HG02885 (cell line): ENCODE measurements around the gene GBX1.

Experiments
- ATAC-seq: cut with Tn5 transposase; IDR thresholded peaks from one replicate; pipeline ENCODE4 v1.9.1; 2021; ENCODE audit warnings: mild to moderate bottlenecking; ENCODE audit not compliant: unreplicated experiment, poor library complexity

The GBX1 gene

DNA sequence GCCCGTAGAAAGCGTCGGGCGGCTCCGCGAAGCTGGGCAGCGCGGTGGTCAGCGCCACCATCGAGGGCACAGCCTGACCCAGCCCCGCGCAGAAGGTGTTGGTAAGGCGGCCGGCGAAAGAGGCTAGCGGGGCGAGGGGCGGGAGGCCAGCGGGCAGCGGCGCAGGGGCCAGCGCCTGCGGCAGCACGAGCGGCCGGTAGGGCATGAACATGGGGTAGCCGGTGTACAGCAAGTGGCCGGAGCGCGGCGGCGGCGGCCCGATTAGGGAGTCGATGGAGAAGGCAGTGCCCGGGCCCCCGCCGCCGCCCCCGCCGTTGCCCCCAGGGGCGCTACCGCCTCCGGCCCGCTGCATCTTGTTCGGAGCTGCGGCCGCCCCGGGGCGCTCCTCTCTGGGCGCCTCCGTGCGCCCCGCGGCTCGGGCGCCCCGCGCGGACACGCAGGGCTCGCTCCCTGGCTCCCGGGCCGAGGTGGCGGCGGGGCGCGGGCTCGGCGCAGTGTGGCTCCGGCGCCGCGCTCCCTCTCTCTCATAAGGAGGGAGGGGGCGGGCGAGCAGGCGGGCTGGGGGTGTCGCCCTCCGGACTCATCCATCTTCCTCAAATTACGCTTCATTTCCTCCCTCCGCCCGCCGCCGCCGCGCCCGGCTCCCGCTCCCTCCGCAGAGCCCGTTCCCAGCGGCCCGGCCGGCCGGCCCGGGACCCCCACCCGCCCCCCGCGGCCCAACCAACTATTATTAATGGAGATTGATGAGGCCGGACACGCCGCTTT, at the start of gene GBX1:
Gene GBX1, minus strand, starts transcription at position 498 of the 765 bp plus-strand sequence. Its CDS starts 146 bp downstream, at position 352.
- no peak for ATAC-seq

DNA sequence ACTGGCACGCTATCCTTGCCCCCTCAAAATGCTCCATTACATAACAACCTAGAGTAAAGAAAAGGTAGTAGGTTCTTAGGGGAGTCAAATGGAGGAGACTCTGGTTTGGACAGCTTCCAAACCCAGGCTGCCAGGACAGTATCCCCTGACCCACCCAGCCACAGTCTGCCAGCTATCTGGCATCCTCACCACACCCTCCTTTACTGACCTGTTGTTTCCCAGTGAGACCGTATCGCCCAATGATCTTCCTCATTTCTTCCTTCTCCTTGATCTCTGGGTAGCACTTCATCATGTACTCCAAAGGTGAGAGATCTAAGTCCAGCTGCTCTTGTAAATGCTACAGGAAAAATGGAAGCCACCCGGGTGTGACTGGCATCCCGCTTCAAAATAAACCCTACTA, 47.9 kb upstream of the GBX1 start:
- ATAC-seq: no peak

DNA sequence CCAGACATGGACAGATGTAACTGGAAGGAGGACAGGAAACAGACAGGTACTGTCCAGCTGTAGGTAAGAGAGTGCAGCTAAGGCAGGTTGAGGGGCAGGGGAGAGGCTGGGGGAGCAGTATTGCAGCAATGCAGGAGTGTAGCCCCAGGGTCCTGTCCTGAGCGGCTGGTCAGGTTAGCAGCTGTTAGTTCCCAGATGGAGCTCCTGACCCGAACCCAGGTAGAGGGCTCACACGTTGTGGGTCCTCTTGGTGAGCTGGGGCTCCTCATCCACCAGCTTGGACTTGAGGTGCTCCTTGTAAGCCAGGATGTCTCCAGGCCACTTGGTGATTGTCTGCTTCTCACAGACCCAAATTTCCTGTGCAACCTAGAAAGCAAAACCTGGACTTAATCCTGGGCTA, 46.3 kb upstream of the GBX1 start:
- ATAC-seq: no peak

DNA sequence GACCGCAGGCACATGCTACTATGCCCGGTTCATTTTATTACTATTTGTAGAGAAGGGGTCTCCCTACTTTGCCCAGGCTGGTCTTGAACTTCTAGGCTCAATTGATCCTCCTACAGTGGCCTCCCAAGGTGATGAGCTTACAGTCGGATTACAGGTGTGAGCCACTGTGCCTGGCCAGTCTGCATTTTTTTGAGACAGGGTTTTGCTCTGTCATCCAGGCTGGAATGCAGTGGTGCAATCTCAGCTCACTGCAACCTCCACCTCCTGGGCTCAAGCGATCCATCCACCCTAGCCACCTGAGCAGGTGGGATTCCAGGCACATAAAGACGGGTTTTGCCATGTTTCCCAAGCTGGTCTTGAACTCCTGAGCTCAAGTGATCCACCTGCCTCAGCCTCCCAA, 45.1 kb upstream of the GBX1 start:
- no peak for ATAC-seq

DNA sequence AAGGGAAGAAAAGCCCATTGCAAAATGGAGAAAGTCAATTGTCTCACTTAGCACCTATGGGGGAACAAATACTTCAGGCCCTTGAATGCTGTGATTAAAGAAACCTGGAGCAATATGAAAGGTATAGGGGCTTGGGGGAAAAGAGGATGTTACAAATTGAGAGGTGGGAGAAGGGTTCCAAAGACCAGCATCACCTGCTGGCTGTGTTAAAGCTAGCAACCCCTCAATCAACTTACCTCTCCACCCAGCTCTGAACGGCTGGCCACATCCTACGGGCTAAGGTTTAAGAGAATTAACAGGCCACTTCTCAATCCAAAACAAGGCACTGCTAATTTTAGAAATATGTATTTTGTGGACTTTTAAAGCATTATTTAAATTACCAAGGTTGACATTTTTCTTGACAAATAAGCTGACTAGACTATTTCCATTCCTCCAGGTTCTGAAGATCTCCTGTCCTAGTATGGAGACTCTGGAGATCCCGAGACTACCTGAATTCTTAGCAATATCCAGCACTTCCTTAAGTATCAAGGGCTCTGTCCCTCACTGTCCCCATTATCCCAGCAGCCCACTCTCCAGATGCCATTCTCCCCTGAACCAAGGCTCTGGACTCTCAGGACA, 43.8 kb upstream of the GBX1 start:
- no peak for ATAC-seq

DNA sequence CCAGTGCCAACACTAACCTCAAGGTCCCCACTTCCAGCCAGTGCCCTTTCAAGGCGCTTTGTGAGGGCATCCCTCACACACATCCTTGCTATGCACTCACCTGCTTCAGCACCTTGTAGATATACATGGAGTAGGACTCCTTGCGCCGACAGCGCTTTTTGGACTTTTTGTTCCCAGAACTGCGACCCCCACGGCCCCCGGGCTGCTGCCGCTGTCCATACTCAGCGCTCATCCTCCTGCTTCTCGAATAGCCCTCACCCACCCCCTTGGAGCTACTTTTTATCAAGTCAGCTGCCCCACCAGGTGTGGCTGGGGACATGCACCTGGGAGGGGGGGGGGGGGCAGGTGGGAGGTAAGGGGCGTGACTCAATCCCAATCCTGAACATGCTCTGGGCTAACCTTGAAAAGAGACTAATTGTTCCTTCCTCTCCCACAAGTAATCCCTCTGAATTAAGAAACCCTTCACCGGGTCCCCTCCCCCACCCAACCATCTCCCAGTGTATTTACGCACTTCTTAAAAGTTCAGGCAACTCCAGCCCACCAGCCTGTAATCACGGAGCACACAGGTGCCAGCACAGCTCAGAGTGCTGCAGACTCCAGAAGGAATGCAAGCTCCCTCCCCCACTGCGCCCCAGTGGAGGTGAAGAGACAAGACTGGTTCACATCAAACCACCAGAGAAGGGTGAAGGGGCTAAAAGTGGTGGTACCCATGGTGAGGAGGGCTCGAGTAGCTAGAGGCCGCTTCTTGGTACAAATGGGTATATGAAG, 42.8 kb upstream of the GBX1 start, which contains the start of gene H2BK1:
Gene H2BK1, minus strand, starts transcription at position 402 of the 768 bp plus-strand sequence. Its CDS starts 170 bp downstream, at position 232.
- ATAC-seq: no peak

DNA sequence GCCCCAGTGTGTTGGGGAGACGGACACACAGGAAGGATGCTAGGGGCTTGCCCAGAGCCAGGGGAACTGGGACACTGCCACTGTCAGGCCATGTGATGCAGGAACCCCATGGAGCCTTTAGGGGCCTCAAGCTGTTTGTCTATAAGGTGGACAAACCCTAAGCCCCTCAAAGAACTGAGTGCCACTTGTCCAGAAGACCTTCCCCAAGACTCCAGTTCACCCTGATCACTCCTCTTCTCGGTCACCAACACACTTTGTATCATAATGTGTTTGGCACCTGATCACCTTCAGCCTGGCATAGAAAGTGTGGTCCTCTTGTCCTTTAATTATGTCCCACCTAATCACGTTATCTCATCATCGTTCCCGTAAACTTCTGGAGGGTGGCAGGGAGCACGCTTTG, 42.1 kb upstream of the GBX1 start:
- ATAC-seq: no peak

DNA sequence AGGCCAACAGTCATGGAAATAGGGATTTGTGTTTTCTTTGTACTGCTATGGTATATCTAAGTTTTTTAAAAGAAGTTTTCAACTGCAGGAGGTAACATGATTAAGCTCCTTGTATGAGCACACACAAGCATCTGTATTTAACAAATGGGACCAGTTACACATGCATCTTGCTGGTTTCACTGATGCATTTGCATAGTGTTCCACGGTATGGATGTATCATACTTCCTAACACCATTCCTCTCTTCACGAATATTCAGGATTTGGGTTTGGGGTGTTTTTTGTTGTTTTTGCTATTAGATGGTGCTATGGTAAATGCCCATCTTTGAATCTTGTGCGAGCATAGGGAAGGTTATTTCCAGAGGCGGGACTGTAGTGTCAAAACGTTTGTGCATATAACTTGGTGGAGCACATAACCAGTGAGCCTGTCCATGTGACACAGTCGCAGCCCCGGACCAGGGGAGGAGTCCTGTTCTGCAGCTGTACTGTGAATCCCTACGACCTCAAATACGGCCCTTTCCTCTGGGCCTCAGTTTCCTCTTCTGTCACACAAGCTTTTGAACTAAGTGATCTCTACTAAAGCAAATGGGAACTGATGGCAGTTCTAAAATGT, 40.9 kb upstream of the GBX1 start:
- no peak for ATAC-seq

DNA sequence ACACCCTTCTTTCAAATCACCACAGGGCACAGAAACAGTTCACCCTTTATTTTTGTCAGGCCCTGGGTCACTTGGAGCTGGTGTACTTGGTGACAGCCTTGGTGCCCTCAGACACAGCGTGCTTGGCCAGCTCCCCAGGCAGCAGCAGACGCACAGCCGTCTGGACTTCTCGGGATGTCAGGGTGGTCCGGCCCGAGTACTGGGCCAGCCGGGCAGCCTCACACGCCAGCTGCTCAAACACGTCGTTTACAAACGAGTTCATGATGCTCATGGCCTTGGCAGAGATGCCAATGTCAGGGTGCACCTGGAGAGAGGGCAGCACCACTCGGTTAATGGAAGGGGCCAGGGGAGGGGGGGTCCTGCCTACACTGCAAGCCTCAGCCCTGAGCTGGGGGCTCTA, 40.3 kb upstream of the GBX1 start:
- ATAC-seq: no peak

DNA sequence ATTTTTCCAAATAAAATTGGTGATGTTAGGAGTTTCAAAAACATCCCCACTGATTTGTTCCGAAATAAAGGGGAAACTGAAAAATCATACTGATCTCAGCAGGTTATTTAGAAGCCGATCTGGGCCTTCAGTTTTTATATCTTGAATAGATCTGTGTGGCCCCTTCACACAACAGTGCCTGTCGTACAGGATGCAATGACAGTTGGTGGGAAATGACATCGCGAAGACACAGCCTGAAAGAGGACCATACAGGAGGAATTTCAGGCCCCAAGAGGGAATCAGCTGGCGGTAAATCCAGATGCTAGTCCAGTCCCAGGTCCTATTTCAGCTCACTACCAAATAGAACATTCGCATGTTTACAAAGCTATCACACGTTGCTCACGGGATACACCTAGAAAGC, 39.8 kb upstream of the GBX1 start:
- ATAC-seq: no peak

DNA sequence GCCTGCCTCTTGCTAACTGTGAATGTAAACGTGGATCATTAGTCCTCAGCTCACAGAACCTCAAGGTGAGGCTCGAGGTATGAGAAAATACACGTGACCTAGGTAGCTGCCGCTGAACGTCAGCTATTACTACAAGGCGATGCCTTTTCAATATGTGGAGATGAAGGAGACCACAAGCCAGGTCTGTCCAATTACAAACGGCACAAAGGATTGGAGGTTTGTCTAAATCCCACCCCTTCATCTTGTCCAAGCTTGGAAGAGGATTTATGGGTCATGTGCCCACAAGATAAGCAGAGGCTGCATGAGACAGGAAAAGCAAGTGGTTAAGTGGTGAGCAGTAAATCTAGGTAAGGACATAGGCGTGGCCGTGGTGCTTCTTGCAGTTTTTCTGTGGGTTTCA, 39.4 kb upstream of the GBX1 start:
- no peak for ATAC-seq

DNA sequence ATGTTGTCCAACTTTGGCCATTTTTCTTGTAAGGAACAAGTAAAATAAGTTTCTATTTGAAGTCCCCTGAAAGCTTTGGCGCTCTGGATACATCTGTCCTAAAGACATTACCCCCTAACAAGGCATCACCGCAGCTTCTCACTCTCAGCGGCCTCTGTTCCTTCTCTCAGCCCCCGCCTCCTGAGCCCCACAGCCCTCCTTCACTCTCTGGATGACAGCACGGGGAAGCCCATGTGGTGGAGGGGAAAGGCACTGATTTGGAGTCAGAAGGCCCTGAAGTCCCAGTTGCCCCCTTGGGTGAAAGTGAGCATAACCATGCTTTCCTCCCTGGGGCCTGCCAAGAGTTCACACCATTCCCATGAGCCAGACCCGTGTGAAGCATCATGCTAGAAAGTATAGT, 38.2 kb upstream of the GBX1 start:
- no peak for ATAC-seq

DNA sequence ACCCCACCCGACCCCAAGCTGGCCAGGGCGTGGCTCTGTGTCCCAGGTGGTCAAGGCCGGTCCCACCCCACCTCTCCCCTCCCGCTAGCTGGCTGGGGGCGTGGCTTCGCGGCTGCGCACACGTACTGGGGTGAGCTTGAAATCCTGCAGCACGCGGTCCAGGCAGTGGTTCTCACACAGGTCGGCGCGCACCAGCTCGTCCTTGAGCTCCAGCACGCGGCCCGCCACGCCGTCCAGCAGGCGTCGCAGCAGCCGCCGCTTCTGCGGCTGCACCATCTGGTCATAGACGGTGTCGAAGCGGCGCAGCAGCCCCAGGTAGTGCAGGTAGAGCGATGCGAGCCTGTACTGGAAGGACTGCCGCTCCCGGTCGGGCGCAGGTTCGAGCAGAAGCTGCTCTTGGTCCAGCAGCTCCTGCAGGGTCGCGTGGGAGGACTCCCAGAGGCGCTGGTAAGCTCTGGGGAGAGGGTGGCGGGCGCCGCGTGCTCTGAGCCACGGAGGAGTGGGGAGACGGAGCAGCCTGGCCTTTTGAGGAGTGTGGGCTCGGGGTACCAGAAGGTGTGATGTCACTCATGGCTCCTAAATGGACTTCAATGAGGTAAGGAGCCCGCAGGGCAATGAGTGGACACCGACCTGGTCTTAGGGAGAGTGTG, 37.0 kb upstream of the GBX1 start:
- no peak for ATAC-seq

DNA sequence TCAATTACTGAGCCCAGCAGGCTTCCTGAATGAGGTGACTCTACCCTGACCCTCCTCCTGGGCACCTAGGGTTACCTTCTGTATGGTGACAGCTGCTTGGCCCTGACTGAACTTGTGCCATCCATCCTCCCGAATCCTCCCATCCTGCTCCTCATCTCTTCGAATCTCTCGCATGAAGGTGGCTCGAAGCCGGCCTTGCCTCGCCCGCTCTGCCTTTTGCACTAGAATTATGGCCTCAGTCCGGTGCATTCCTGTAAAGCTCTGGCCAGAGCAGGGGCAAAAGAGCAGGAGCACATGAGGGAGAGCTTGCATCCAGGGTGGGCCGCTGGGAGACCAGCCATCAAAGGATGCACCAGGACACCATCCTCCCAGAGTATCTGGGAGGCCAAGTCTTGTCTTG, 35.3 kb upstream of the GBX1 start:
- no peak for ATAC-seq

DNA sequence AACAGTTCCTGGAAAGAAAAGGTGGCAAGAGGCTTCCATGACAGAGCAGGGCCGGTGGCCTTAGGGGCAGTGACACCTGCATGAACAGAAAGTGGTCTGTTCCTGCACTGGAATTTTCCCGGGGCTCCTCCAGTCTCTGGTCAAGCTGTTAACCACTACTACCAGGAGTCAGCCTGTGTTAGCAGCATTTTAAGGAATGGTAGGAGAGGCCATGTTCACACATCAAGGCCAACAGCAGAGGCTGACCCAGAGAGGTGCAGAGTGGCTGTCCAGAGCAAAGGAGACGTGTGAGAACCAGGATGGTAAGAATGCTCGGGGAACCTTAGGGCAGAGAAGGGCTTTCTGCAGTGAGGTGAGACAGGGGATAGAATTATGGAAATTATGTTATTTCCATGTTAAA, 34.3 kb upstream of the GBX1 start:
- no peak for ATAC-seq

DNA sequence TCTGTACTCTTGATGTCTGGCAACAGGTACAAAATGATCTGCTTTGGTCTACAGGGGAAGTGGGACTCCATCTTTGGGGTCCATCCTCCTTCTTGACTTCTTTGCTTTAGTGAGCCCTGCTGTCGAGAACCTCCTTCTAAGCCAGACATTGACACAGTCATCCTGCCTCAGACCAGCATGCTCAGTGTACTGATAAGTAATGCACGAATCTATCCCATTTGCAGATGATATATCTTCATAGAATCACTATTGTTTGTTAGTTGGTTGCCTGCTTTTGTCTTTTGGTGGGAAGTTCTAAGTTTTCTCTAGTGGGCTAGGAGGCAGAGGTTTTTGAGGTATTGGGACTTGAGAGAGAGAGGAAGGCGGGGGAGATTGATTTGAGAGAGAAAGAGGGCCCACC, 33.9 kb upstream of the GBX1 start:
- ATAC-seq: no peak

DNA sequence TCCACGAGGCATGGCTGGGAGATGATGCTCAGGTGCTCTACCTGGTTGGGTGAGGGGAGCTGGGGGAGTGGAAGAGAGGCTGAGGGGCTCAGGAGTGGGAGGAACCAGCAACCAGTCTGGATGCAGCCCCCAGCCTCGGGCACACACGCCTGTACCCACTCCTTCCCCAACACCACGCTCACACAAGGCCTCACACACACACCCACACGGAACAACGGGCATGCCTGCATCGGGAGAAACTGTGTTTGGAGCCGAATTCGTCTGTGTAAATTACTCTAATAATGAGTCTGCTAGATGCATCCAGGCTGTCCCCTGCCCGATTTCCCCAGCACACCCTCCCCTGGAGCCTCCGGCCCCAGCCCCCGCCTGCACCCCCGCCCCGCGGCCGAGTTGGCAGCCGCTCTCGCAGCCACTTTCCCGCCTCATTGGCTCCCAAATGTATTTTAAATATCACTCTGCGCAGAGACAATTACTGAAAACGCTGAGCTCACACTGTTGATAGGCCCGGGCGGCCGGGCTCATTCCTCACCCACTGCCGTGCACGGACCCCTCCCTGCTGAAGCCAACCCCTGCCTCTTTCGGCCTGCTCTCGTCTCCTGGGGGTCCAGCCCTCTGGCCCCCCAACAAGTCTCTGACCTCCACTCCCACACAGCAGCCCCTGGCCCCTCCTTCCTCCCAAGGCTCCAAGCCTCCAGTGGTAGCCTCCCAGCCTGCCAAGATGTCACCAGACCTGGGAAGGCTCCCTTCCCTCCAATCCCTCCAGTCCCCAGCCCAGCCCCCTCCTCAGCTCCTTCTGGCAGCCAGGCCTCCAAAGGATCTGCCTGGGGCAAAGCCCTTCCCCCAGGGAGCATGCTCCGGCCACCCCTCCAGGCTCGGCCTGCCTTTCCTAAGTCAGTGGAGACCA, 31.7 kb upstream of the GBX1 start:
- ATAC-seq: no peak

DNA sequence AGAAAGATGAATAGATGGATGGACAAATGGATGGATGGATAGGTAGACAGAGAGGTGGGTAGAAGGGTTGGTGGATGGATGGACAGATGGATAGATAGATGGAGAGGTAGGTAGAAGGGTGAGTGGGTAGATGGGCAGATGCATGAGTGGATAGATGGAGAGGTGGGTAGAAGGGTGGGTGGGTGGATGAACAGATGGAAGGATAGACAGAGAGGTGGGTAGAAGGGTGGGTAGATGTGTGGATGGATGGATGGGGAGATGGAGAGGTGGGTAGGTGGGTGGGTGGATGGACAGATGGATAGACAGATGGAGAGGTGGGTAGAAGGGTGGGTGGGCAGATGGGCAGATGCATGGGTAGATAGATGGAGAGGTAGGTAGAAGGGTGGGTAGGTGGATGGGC, 30.4 kb upstream of the GBX1 start:
- no peak for ATAC-seq

DNA sequence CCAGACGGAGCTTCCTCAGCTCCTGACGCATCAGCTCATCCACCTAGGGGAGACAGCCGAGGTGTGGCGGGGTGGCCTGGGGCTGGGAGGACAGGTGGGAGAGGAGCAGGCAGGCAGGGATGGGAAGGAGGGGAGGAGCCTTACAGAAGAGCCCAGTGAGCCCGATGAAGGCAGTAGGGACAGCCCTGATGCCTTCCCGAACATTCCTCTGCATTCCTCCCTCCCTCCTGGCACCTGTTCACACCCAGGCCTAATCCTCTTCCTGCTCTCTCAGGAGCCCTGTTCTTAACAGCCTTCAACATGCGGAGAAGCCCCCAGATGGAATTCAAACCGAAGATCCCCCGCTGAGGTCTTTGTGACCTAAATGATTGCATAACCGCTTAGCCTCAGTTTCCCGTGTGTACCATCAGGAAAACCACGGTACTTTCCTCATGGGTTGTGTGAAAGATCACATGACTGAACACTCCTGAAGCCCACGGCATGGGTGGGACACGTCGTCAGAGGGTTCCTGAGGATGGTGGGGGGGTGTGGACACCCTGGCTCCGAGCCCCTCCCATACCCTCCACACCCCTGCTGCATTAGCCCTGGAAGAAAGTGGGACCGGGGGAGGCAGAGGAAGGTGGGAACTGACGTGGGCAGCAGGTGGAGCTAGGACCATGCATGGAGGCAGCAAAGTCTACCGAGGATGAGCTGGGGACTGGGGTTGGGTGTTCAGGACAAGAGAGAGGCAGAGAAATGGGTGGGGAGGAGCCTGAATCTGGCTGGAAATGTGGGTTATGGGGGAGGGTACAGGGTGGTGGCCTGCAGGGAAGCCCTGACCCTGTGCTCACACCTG, 28.3 kb upstream of the GBX1 start:
- ATAC-seq: no peak
